T-cell (primary cell): Measurements from ENCODE around the gene IPO5. TPM values are rescaled to one million over a fixed set of nuclear protein-coding genes. Genes with fewer than 3 reads are reported as not detected.
"Not testable (repeated sequence)": the region's sequence is repeated elsewhere in the genome, so short reads cannot be mapped to it uniquely, and the experiment has no call there.

Experiments
- ATAC-seq, 4 experiments: fragments of 200-7000 bp in 3 of 4; fragments of 150-1000 bp in 1 of 4; cut with Tn5 transposase; replicated peaks in 1 of 4; 1 replicate in 3 of 4; 2 replicates in 1 of 4; pipeline ENCODE4 v1.10.0; 2021; ENCODE audit warnings: moderate library complexity in 3 of 4, mild to moderate bottlenecking in 2 of 4, moderate number of reproducible peaks in 1 of 4
- CTCF ChIA-PET, 2 donors: fragments of 300-600 bp; sonication (Branson Sonifier 250); formaldehyde crosslinking; loops; one replicate each; lab custom pipeline; 2022; ENCODE audit warnings: antibody characterized with exemption in 2 of 2; lab: Charles Lee
- POLR2A ChIA-PET, 2 donors: fragments of 300-600 bp; sonication (Branson Sonifier 250); formaldehyde crosslinking; loops; one replicate each; lab custom pipeline; 2022; ENCODE audit warnings: antibody characterized with exemption in 2 of 2; lab: Charles Lee
- DNase-seq, 35 experiments: peaks; one replicate each; pipeline versions ENCODE4 v3.0.0 to v3.0.0-alpha.2; 2013 to 2023
- H3K27ac ChIP-seq: one replicate; pipeline ENCODE4 v1.5.1; 2013; ENCODE audit warnings: low read length
- H3K27me3 ChIP-seq, 2 experiments: replicated peaks in 1 of 2; 1 replicate in 1 of 2; 2 replicates in 1 of 2; pipeline versions ENCODE4 v1.6.1 to v1.7.0; 2013; ENCODE audit warnings: low read length in 1 of 2, mixed read lengths in 1 of 2; ENCODE audit not compliant: control insufficient read depth in 2 of 2, insufficient read depth in 2 of 2; ENCODE audit errors: extremely low read depth in 1 of 2
- H3K36me3 ChIP-seq, 2 donors: 1 replicate in 1 of 2; 2 replicates in 1 of 2; pipeline versions ENCODE4 v1.6.1 to v1.7.0; 2013; ENCODE audit warnings: low read length in 1 of 2; ENCODE audit not compliant: control insufficient read depth in 2 of 2, insufficient read depth in 1 of 2; ENCODE audit errors: extremely low read depth in 1 of 2
- H3K4me1 ChIP-seq, 2 experiments: 1 replicate in 1 of 2; 2 replicates in 1 of 2; pipeline versions ENCODE4 v1.6.1 to v1.7.0; 2013; ENCODE audit warnings: low read length in 2 of 2, mixed read lengths in 1 of 2; ENCODE audit not compliant: insufficient read depth in 2 of 2, control insufficient read depth in 1 of 2; ENCODE audit errors: extremely low read depth in 1 of 2
- H3K4me3 ChIP-seq, 2 donors: 1 replicate in 1 of 2; 2 replicates in 1 of 2; pipeline versions ENCODE4 v1.5.1 to v1.7.0; 2013; ENCODE audit warnings: mild to moderate bottlenecking in 2 of 2, low read length in 1 of 2, moderate library complexity in 1 of 2; ENCODE audit not compliant: control insufficient read depth in 1 of 2; ENCODE audit errors: extremely low read depth in 1 of 2
- H3K9me3 ChIP-seq: 2 replicates; pipeline ENCODE4 v1.7.0; 2013
- H3K27ac Mint-ChIP-seq, 2 donors: one replicate each; pipeline ENCODE4 v1.8.0; 2020 to 2021; ENCODE audit warnings: mild to moderate bottlenecking in 2 of 2, mixed read lengths in 2 of 2
- H3K27me3 Mint-ChIP-seq, 2 donors: one replicate each; pipeline ENCODE4 v1.8.0; 2021 to 2022; ENCODE audit warnings: mixed read lengths in 2 of 2
- H3K36me3 Mint-ChIP-seq: one replicate; pipeline ENCODE4 v1.8.0; 2021; ENCODE audit warnings: mixed read lengths
- H3K4me1 Mint-ChIP-seq, 3 donors: one replicate each; pipeline ENCODE4 v1.8.0; 2020 to 2022; ENCODE audit warnings: mixed read lengths in 3 of 3, mild to moderate bottlenecking in 1 of 3
- H3K4me3 Mint-ChIP-seq, 3 donors: one replicate each; pipeline ENCODE4 v1.8.0; 2020 to 2022; ENCODE audit warnings: mild to moderate bottlenecking in 3 of 3, mixed read lengths in 3 of 3, moderate library complexity in 3 of 3
- H3K9me3 Mint-ChIP-seq, 3 donors: one replicate each; pipeline ENCODE4 v1.8.0; 2020 to 2022; ENCODE audit warnings: mixed read lengths in 3 of 3
- WGBS: methylation state at CpG from one replicate; pipeline ENCODE4 v1.1.5; 2013; ENCODE audit warnings: missing lambda C conversion rate; ENCODE audit not compliant: insufficient coverage; 5-methylcytosine and 5-hydroxymethylcytosine counted together
- total RNA-seq, 35 experiments: library from RNA in 6 of 35; stranded (reverse) in 6 of 35; fragments of 120-200 nt in 1 of 35; gene quantifications; one replicate each; pipeline versions ENCODE4 v1.2.1 to v1.2.4 and lab custom pipeline; 2013 to 2026

IPO5 gene
- total RNA-seq, 5 donors from 2014 or later (not counting 1 experiment from before 2014, with no cell fraction given), result 70.7 to 81.6 (median 75.7) TPM

DNA sequence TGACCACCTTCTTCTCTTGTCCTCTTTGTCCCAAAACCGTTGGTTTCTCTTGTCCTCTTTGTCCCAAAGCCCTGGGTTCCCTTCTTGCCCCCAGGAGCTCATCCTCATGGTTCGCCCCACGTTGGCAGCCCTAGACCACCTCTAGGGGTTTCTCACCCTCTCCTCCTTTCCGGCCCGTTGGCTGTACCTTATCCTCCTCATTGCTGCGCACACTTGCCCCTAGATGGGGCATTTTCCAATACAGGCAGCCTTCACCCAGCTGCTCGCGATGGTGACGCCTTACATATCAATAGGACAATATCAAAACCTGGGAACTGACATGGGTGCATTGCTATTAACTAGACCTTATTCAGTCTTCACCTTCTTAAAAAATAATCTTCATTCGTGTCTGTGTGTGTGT, 86.5 kb downstream of the IPO5 start:
- Mint-ChIP-seq H3K27me3 (peaks cover 9 to 11% of the 10 kb centered on the region in 2 donors), H3K4me1 (no peaks in the 10 kb centered on the region), H3K9me3 (no peaks in the 10 kb centered on the region), H3K27ac (no peak overlapping the region), H3K4me3 (no peak overlapping the region), H3K36me3 (no peaks in the 10 kb centered on the region)
- Histone ChIP-seq H3K4me3 (no peak overlapping the region), H3K9me3 (no peaks in the 10 kb centered on the region), H3K4me1 (no peaks in the 10 kb centered on the region), H3K27me3 (peaks cover 0 to 16% of the 10 kb centered on the region in 2 experiments), H3K36me3 (no peaks in the 10 kb centered on the region), H3K27ac (no peak overlapping the region)
- POLR2A ChIA-PET, result no interaction called here
- WGBS, result 81% methylated on average over 7 of the region's 10 CpGs
- CTCF ChIA-PET, result no interaction called here
- DNase-seq (no peak), ATAC-seq (no peak)

GRCh38 chr13:98041081-98041820, 87.8 kb downstream of the IPO5 start:
- CTCF ChIA-PET, result no interaction called here
- peaks cover 0 to 11% of the 10 kb centered on the region in 2 experiments for H3K27me3 ChIP-seq
- DNase-seq (no peak), ATAC-seq (no peak)
- H3K4me1 ChIP-seq, result no peaks in the 10 kb centered on the region
- Mint-ChIP-seq H3K4me1 (no peaks in the 10 kb centered on the region), H3K27me3 (peaks cover 7 to 15% of the 10 kb centered on the region in 2 donors), H3K4me3 (no peak overlapping the region), H3K27ac (no peak overlapping the region), H3K36me3 (no peaks in the 10 kb centered on the region), H3K9me3 (no peaks in the 10 kb centered on the region)
- no peak overlapping the region for H3K4me3 ChIP-seq
- no peaks in the 10 kb centered on the region for H3K36me3 ChIP-seq
- no peaks in the 10 kb centered on the region for H3K9me3 ChIP-seq
- WGBS, result 100% methylated on average over 3 of the region's 5 CpGs
- no peak overlapping the region for H3K27ac ChIP-seq
- POLR2A ChIA-PET, result interaction anchor here in 1 of 2 donors (0.6 kb wide), 1 partner anchor 10 kb away, joined by 3 read pairs; no protein-coding TSS in a partner anchor

DNA sequence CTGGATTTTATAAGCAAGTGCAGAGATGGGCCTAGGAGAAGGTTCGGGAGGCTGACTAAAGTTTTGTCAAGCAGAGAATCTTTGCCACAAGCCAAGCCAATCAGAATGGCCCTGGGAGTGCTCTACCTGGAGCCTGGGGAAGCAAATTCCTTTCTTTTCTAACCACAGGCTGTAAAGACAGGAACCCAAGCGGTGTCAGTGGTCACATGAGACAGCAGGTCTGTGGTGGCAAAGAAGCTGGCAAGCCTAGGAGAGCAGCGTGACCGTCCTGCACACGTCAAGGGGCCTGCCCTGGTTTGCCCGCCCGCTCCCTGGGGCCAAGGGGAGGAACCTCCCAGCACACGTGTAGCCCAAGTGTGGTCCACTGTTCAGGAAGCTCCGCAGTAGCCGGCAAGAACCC, 90.8 kb downstream of the IPO5 start:
- Histone ChIP-seq H3K4me3 (no peak overlapping the region), H3K4me1 (no peaks in the 10 kb centered on the region), H3K27me3 (peaks cover 0 to 5% of the 10 kb centered on the region in 2 experiments), H3K9me3 (no peaks in the 10 kb centered on the region), H3K36me3 (no peaks in the 10 kb centered on the region), H3K27ac (no peak overlapping the region)
- no peak overlapping the region for H3K4me3 Mint-ChIP-seq
- ATAC-seq (peak in 1 of 4 experiments; percentile 19), DNase-seq (no peak)
- H3K27ac Mint-ChIP-seq, result no peak overlapping the region
- CTCF ChIA-PET, result interaction anchor here in 1 of 2 donors (0.5 kb wide), 1 partner anchor 1462 kb away, joined by 4 read pairs; no protein-coding TSS in a partner anchor
- POLR2A ChIA-PET, result no interaction called here
- no peaks in the 10 kb centered on the region for H3K9me3 Mint-ChIP-seq
- H3K27me3 Mint-ChIP-seq, result peaks cover 6 to 19% of the 10 kb centered on the region in 2 donors
- no peaks in the 10 kb centered on the region for H3K4me1 Mint-ChIP-seq
- 34% methylated on average over 9 of the region's 10 CpGs for WGBS
- no peaks in the 10 kb centered on the region for H3K36me3 Mint-ChIP-seq

- CTCF ChIA-PET, H3K27me3 ChIP-seq, DNase-seq, H3K9me3 Mint-ChIP-seq, H3K4me1 Mint-ChIP-seq, POLR2A ChIA-PET, H3K4me3 Mint-ChIP-seq, ATAC-seq, H3K36me3 ChIP-seq, H3K36me3 Mint-ChIP-seq, H3K4me1 ChIP-seq, H3K9me3 ChIP-seq, H3K4me3 ChIP-seq, H3K27ac ChIP-seq, H3K27ac Mint-ChIP-seq: not testable (repeated sequence)
- 95% methylated on average over 7 of the region's 12 CpGs for WGBS
- peaks cover 3 to 16% of the 10 kb centered on the region in 2 donors for H3K27me3 Mint-ChIP-seq
These were observed 94.3 kb downstream of the IPO5 start for GRCh38 chr13:98047785-98048184.

GRCh38 chr13:98048265-98048664, 94.8 kb downstream of the IPO5 start:
- 65% methylated on average over 7 of the region's 9 CpGs for WGBS

DNA sequence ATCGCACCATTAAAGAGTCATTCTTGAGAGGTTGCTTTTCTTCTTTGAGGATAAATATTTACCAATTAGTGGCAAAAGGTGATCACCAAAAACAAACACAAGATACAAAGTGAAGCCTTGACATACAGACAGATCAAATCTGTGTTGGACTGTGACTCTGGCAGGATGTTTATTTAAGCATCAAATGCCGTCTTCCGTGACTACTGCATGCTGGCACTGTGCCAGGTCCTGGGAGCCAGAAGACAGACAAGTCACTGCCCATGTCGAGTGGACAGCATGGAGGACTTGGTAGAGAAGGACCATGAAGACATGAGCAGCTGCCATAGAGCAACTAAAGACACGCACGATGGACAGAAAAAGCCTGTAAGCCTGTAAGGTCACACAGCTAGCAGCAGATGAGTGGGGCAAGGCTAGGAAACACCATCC, 96.6 kb downstream of the IPO5 start:
- Histone ChIP-seq H3K27me3 (peaks cover 0 to 10% of the 10 kb centered on the region in 2 experiments), H3K36me3 (no peaks in the 10 kb centered on the region), H3K4me3 (no peak overlapping the region), H3K9me3 (no peaks in the 10 kb centered on the region), H3K27ac (no peak overlapping the region), H3K4me1 (no peaks in the 10 kb centered on the region)
- Mint-ChIP-seq H3K4me1 (no peaks in the 10 kb centered on the region), H3K27me3 (peaks cover 7 to 18% of the 10 kb centered on the region in 2 donors), H3K36me3 (no peaks in the 10 kb centered on the region), H3K27ac (no peak overlapping the region), H3K9me3 (peaks cover 4% of the 10 kb centered on the region in 3 donors), H3K4me3 (no peak overlapping the region)
- WGBS, result 86% methylated on average over 3 of the region's 6 CpGs
- CTCF ChIA-PET, result no interaction called here
- POLR2A ChIA-PET, result no interaction called here
- no peak for ATAC-seq
- DNase-seq, result no peak

More at GRCh38 chr13:98048265-98048664, 94.8 kb downstream of the IPO5 start:
- H3K4me1 ChIP-seq, result no peaks in the 10 kb centered on the region
- peaks cover 0 to 6% of the 10 kb centered on the region in 2 experiments for H3K27me3 ChIP-seq
- Mint-ChIP-seq H3K4me3 (no peak overlapping the region), H3K4me1 (no peaks in the 10 kb centered on the region), H3K27ac (no peak overlapping the region), H3K27me3 (peaks cover 3 to 16% of the 10 kb centered on the region in 2 donors), H3K36me3 (no peaks in the 10 kb centered on the region), H3K9me3 (peaks cover 4% of the 10 kb centered on the region in 3 donors)
- no peaks in the 10 kb centered on the region for H3K36me3 ChIP-seq
- H3K9me3 ChIP-seq, result no peaks in the 10 kb centered on the region
- ChIA-PET POLR2A (no interaction called here), CTCF (no interaction called here)
- no peak overlapping the region for H3K27ac ChIP-seq
- no peak overlapping the region for H3K4me3 ChIP-seq
- ATAC-seq (no peak), DNase-seq (no peak)
